Bronchial epithelial cell (primary cell): ENCODE measurements around the gene SERTAD2. TPM values are rescaled to one million over a fixed set of nuclear protein-coding genes. Genes with fewer than 3 reads are reported as not detected.

Experiments
- DNase-seq: peaks from one replicate; pipeline ENCODE4 v3.0.0-alpha.2; 2010; ENCODE audit warnings: low read depth
- FAIRE-seq: peaks from 2 replicates; lab custom pipeline; 2011; peaks lifted over from hg19 to GRCh38; lab: Jason Lieb, UNC
- H3K27me3 ChIP-seq: 2 replicates; pipeline ENCODE4 v1.5.1; 2011; ENCODE audit warnings: low read length; ENCODE audit not compliant: control insufficient read depth, insufficient read depth
- H3K36me3 ChIP-seq: 2 replicates; pipeline ENCODE4 v1.5.1; 2011; ENCODE audit warnings: low read length; ENCODE audit not compliant: control insufficient read depth, insufficient read depth
- H3K4me3 ChIP-seq: 2 replicates; pipeline ENCODE4 v1.5.1; 2011; ENCODE audit warnings: mild to moderate bottlenecking, low read depth, low read length, control low read depth
- CTCF ChIP-seq: IDR thresholded peaks from 2 replicates; pipeline ENCODE4 v1.5.1; 2011; ENCODE audit warnings: mild to moderate bottlenecking, moderate library complexity, low read length, control low read depth, inconsistent platforms; ENCODE audit not compliant: insufficient read depth, severe bottlenecking
- total RNA-seq: library from RNA; depleted of rRNA; stranded (reverse); fragments of >200 nt; gene quantifications from 2 replicates; pipeline ENCODE4 v1.2.1, GENCODE V29; 2014

Gene SERTAD2
- total RNA-seq, 1 donor from 2014 or later = 4.2 TPM

DNA sequence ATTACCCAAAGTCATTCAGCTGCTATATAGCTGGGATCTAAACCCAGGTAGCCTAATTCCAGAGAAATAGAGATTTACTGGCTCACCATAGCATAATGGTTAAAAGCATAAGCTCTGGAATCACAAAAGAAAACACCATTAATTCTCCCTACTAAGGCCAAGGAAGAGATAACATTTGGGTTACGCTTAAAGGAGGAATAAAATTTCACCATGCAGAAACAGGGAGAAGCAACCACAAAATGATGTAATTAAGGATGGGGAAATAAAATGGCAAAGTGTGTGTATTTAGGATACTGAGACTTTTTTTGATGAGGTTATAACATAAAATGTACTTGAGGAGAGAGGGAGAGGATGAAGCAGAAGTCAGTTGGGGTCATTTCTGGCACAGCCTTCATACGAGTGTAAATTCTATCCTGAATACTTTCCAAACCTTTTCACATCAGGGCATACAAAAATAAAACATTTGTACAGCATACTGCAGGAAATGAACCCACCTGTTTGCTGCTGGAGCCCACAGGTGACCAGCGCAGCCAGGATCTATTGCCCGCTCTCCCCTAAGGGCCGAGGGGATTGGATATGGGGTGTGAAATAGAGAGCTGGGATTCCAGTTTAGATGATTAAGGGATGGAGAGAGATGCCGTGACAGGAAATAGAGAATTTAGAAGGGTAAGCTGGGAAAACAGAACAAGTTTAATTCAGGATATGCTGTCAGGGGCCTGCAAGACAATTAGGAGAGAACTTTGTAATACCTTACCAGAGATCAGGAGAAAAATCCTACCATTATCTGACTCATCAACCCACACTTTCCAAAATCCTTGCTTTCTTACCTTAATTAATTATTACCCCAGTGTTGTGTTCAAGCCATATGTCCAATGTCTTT, 43.8 kb upstream of the SERTAD2 start:
- DNase-seq (no peak), FAIRE-seq (no peak)
- no peak for TF ChIP-seq CTCF
- Histone ChIP-seq H3K27me3 (no peaks in the 10 kb centered on the region), H3K36me3 (no peaks in the 10 kb centered on the region), H3K4me3 (no peak overlapping the region)

DNA sequence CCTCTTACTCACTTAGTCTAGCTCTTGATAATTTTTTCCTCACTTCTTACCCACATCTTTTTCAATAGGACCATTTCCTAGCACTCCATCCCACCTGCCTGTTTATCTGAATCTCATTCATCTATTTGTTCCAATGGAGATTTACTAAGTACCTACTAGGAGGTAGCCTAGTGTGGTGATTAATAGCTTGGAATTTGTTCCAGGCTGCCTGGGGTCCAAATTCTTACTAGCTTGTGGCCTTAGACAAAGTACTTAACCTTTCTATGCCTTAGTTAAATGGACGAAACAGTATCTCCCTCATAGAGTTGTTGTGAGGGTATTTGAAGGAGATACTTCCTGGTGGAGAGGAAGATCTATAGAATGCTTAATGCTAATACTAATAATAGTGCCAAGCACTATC, 42.9 kb upstream of the SERTAD2 start:
- FAIRE-seq = no peak
- H3K36me3 ChIP-seq = no peaks in the 10 kb centered on the region
- no peak for TF ChIP-seq CTCF
- no peak for DNase-seq
- no peak overlapping the region for H3K4me3 ChIP-seq
- no peaks in the 10 kb centered on the region for H3K27me3 ChIP-seq

DNA sequence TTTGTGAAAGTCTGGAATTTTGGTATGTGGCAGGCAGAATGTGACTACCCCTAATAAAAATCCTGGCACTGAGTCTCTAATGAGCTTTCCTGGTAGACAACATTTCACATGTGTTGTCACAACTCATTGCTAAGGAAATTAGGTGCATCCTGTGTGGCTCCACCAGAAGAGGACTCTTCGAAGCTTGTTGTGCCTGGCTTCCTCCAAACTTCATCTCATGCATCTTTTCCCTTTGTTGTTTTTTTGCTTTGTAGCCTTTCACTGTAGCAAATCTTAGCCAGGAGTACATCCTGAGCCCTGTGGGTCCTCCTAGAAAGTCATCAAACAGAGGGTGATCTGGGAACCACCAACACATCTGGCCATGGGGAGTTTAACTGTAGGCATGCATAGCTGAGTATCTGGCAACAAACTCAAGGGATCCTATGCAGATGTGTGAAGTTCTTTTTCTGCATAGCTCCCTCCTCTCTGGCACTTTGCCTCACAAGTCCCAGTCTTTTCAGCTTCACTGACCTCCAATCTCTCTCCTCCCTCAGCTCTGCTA, 42.1 kb upstream of the SERTAD2 start:
- Histone ChIP-seq H3K36me3 (no peaks in the 10 kb centered on the region), H3K27me3 (no peaks in the 10 kb centered on the region), H3K4me3 (no peak overlapping the region)
- DNase-seq (no peak), FAIRE-seq (no peak)
- TF ChIP-seq CTCF = no peak

- Histone ChIP-seq H3K4me3 (no peak overlapping the region), H3K36me3 (no peaks in the 10 kb centered on the region), H3K27me3 (no peaks in the 10 kb centered on the region)
- TF ChIP-seq CTCF = no peak
- DNase-seq (no peak), FAIRE-seq (no peak)
Observed at GRCh38 chr2:64692401-64692800, 38.7 kb upstream of the SERTAD2 start.

GRCh38 chr2:64688909-64689308, 35.2 kb upstream of the SERTAD2 start:
- no peaks in the 10 kb centered on the region for H3K27me3 ChIP-seq
- DNase-seq (no peak), FAIRE-seq (no peak)
- no peaks in the 10 kb centered on the region for H3K36me3 ChIP-seq
- H3K4me3 ChIP-seq = no peak overlapping the region
- TF ChIP-seq CTCF = no peak
